ENCODE results near the gene HBG2. TPM values are rescaled to one million over a fixed set of nuclear protein-coding genes. Genes with fewer than 3 reads are reported as not detected.

HBG2 gene
- total and polyA plus RNA-seq, 2 of the 8 experiments (the other 6 are each of a cell fraction or from before 2014, with no cell fraction given), result 0.23 TPM; not detected in 1

- Histone ChIP-seq H3K9me3 (ENCODE audit: insufficient read depth in 2 of 2, low read depth in 1 of 2, low read length in 1 of 2) (no peaks in the 10 kb centered on the region; a peak in 1 of 4 replicates), H3K18ac (ENCODE audit: extremely low read depth, low read length) (no peak overlapping the region), H3K23ac (ENCODE audit: insufficient read length) (no peak overlapping the region), H3K79me2 (ENCODE audit: control insufficient read depth in 1 of 2, insufficient read depth in 2 of 2, low read length in 2 of 2) (no peaks in the 10 kb centered on the region), H2AK5ac (ENCODE audit: low read depth, low read length) (no peak overlapping the region), H2AFZ (ENCODE audit: low read length) (no peak overlapping the region), H3K27ac (ENCODE audit: low read depth, low read length) (no peak overlapping the region), H3K23me2 (ENCODE audit: low read depth, low read length) (no peaks in the 10 kb centered on the region), H3K27me3 (replicated peaks in 1 of 4; ENCODE audit: control insufficient read depth in 3 of 4, extremely low read depth in 1 of 4, insufficient read depth in 3 of 4, low read length in 3 of 4) (no peaks in the 10 kb centered on the region), H4K5ac (ENCODE audit: insufficient read length, low read depth, low read length) (no peak overlapping the region), H2BK12ac (ENCODE audit: low read depth, low read length) (no peak overlapping the region), H4K8ac (ENCODE audit: extremely low read depth, insufficient read depth, low read length) (no peak overlapping the region), H2BK5ac (ENCODE audit: low read depth, low read length) (no peak overlapping the region), H3K79me1 (ENCODE audit: low read depth, low read length) (no peaks in the 10 kb centered on the region), H2BK15ac (ENCODE audit: low read length) (no peak overlapping the region), H4K91ac (replicated peaks; ENCODE audit: insufficient read length, low read length) (no peak overlapping the region), H3K56ac (replicated peaks; ENCODE audit: insufficient read length, low read depth, low read length) (no peak overlapping the region), H2BK20ac (ENCODE audit: low read length) (no peak overlapping the region), H3K14ac (ENCODE audit: insufficient read length) (no peak overlapping the region), H3K9ac (replicated peaks in 1 of 4; ENCODE audit: extremely low read depth in 1 of 4, low read depth in 3 of 4, low read length in 3 of 4) (no peak overlapping the region), H3K4me1 (replicated peaks in 1 of 4; ENCODE audit: control insufficient read depth in 3 of 4, insufficient read depth in 4 of 4, low read length in 3 of 4) (no peaks in the 10 kb centered on the region), H4K20me1 (replicated peaks in 1 of 2; ENCODE audit: control insufficient read depth in 1 of 2, insufficient read depth in 2 of 2, low read length in 2 of 2) (no peaks in the 10 kb centered on the region), H3K36me3 (ENCODE audit: control insufficient read depth in 2 of 4, insufficient read depth in 4 of 4, low read length in 3 of 4) (no peaks in the 10 kb centered on the region), H3K4me3 (ENCODE audit: extremely low read depth in 1 of 4, insufficient read depth in 2 of 4, low read depth in 3 of 4, low read length in 4 of 4) (no peak overlapping the region), H3K4me2 (ENCODE audit: insufficient read depth in 1 of 2, low read depth in 2 of 2, low read length in 2 of 2) (no peak overlapping the region), H3K4ac (replicated peaks; ENCODE audit: insufficient read length, low read depth, low read length) (no peak overlapping the region), H2BK120ac (replicated peaks; ENCODE audit: low read depth, low read length) (no peak overlapping the region)
- TF ChIP-seq HDAC6 (IDR thresholded peaks at IDR 0.05; ENCODE audit: low read depth, low read length), result no peak
- no peak for TF ChIP-seq MAFK (IDR thresholded peaks at IDR 0.05; ENCODE audit: low read depth, low read length)
- TF ChIP-seq POLR2AphosphoS5 (IDR thresholded peaks at IDR 0.05; ENCODE audit: low read depth, low read length), result no peak
- no peak for TF ChIP-seq CEBPB (IDR thresholded peaks at IDR 0.05; ENCODE audit: low read depth, low read length)
- TF ChIP-seq USF2 (IDR thresholded peaks at IDR 0.05; ENCODE audit: low read length), result no peak
- POLR2A ChIA-PET (ENCODE audit: partially characterized antibody), result no interaction called here
- CTCF ChIA-PET (ENCODE audit: partially characterized antibody), result interaction anchor here (0.8 to 4.2 kb wide), 18 partner anchors 10 to 517 kb away, joined by 3 to 48 read pairs (median 4); no protein-coding TSS in a partner anchor
- no peak for FAIRE-seq
- 96% methylated on average over 1 of the region's 1 CpG; no CpG with 5 or more reads in 1 of the 2 experiments for WGBS, 2 experiments (ENCODE audit: extremely low coverage in 1 of 2, insufficient coverage in 1 of 2, insufficient read length in 1 of 2, insufficient replicate concordance in 2 of 2, low coverage in 1 of 2, low lambda C conversion rate in 2 of 2, missing lambda C conversion rate in 1 of 2)
- DNase-seq (ENCODE audit: low read depth in 1 of 2, low spot score in 2 of 2), result no peak
Observed at GRCh38 chr11:5290106-5290505, 35.5 kb upstream of the HBG2 start.
